Pancreas (tissue), 10 donors: ENCODE data around the gene MCRIP2. TPM values are rescaled to one million over a fixed set of nuclear protein-coding genes. Genes with fewer than 3 reads are reported as not detected.

Experiments used
- ATAC-seq, 4 donors: fragments of 200-7000 bp; cut with Tn5 transposase; one replicate each; pipeline versions ENCODE4 v1.8.0 to v1.9.1; 2020; ENCODE audit warnings: mild to moderate bottlenecking in 4 of 4, moderate library complexity in 4 of 4
- DNase-seq, 6 donors: peaks; one replicate each; pipeline ENCODE4 v3.0.0-alpha.2; 2020
- FAIRE-seq: peaks from 2 replicates; lab custom pipeline; 2012; peaks lifted over from hg19 to GRCh38; lab: Jason Lieb, UNC
- H3K27ac ChIP-seq, 4 donors: fragments of 200-600 bp; sonication (generic); 1 replicate in 3 of 4; 2 replicates in 1 of 4; pipeline versions ENCODE4 v1.5.0 to v1.8.0; 2020
- H3K27me3 ChIP-seq, 4 donors: fragments of 200-600 bp; one replicate each; pipeline ENCODE4 v1.8.0; 2021
- H3K36me3 ChIP-seq, 3 donors: fragments of 200-600 bp; sonication (generic) in 1 of 3; one replicate each; pipeline versions ENCODE4 v1.5.0 to v1.8.0; 2020 to 2021
- H3K4me1 ChIP-seq, 3 donors: fragments of 200-600 bp; one replicate each; pipeline ENCODE4 v1.8.0; 2021
- H3K4me3 ChIP-seq, 4 donors: fragments of 200-600 bp; sonication (generic) in 2 of 4; one replicate each; pipeline versions ENCODE4 v1.5.0 to v1.8.0; 2020 to 2021
- H3K9me3 ChIP-seq, 4 donors: fragments of 200-600 bp; one replicate each; pipeline ENCODE4 v1.8.0; 2021
- WGBS, 2 donors: extraction: QIAGEN DNeasy Blood & Tissue Kit; methylation state at CpG; one replicate each; pipeline ENCODE4 v1.1.7; 2013; 5-methylcytosine and 5-hydroxymethylcytosine counted together
- intact Hi-C, 3 donors: fragments of 100-400 bp; cut with DNase I; formaldehyde crosslinking; loops; one replicate each; pipeline versions ENCODE4 v1.11.1 to v1.14.2; 2022
- polyA plus RNA-seq, 2 donors: library from polyadenylated mRNA; stranded (reverse); fragments of 200-250 nt; gene quantifications; one replicate each; pipeline ENCODE4 v1.2.3, GENCODE V29; 2013
- total RNA-seq, 6 donors: library from RNA; stranded (reverse); fragmentation: NEBNext Ultra II Directional in 4 of 6; extraction: Animal tissue kit (Norgen Biotek cat#: 25700) in 4 of 6; gene quantifications; one replicate each; pipeline versions ENCODE4 v1.2.1 to v1.2.4, GENCODE V29; 2021 to 2023
- TF ChIP-seq, protein P1 (sequence below), 4 donors: fragments of 200-600 bp; sonication (generic) in 3 of 4; IDR thresholded peaks; one replicate each; pipeline versions ENCODE4 v1.5.0 to v1.8.0; 2021; ENCODE audit warnings: antibody characterized with exemption in 4 of 4
- donor health status: healthy with polysubstance abuse.
- donor health status: DM: no; HTN: no; CAD: no; lungs with moderate emphysema.
- donor health status: DM: no; HTN: no; CAD: no.
- donor health status: control.
- donor health status: control.
- donor health status: Bipolar disorder and iron deficiency.
- donor health status: DM: yes; HTN: yes; CAD: no.
- donor health status: DM: no; HTN: no; CAD: no.
- donor health status: DM: no; HTN: no; CAD: no.
- donor health status: DM: yes; HTN: yes; CAD: no.

The MCRIP2 gene
- total and polyA plus RNA-seq, 8 donors, result 19.0 to 89.3 (median 27.7) TPM

DNA sequence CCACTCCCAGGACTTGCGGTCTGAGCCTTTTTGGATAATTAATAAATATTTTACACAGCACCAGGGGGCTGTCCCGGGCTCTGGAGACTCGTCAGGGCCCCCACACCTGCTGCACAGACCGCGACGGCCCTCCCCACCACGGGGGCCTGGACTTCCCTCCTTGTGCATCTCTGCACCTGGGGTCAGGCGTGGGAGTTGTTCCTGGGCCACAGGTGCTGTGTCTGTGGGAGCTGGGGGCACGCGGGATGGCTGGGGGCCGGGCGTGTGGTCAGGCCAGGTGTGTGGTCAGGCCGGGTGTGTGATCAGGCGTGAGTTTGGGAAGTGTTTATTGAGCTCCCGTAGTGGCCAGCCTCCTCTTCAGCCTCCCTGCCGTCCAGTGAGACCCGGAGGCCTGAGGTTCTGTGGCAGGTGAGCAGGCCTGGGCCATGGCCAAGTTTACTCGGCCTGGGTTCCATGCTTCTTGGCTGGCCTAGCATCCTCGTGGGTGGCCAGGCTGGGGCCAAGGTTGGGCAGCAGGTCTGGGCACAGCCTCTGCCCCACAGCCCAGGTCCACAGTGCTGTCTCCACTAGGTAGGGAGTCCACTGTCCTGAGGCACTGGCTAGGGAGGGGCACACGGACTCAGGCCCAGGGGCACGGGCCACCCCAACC lies 36.7 kb downstream of the MCRIP2 start:
- intact Hi-C loops, result no loop called here
- Histone ChIP-seq H3K36me3 (peaks cover 0 to 15% (median 13%) of the 10 kb centered on the region in 3 donors), H3K9me3 (no peaks in the 10 kb centered on the region), H3K27ac (peak overlapping the region in 1 of 4 donors; percentile 74), H3K4me1 (peaks cover 9 to 19% (median 17%) of the 10 kb centered on the region in 3 donors), H3K27me3 (no peaks in the 10 kb centered on the region), H3K4me3 (no peak overlapping the region)
- DNase-seq (peak in 2 of 6 donors; percentile 55 to 85), ATAC-seq (no peak), FAIRE-seq (no peak)
- 72 to 75% methylated on average over 19 to 21 of the region's 21 CpGs for WGBS, 2 donors
- TF ChIP-seq, protein P1, sequence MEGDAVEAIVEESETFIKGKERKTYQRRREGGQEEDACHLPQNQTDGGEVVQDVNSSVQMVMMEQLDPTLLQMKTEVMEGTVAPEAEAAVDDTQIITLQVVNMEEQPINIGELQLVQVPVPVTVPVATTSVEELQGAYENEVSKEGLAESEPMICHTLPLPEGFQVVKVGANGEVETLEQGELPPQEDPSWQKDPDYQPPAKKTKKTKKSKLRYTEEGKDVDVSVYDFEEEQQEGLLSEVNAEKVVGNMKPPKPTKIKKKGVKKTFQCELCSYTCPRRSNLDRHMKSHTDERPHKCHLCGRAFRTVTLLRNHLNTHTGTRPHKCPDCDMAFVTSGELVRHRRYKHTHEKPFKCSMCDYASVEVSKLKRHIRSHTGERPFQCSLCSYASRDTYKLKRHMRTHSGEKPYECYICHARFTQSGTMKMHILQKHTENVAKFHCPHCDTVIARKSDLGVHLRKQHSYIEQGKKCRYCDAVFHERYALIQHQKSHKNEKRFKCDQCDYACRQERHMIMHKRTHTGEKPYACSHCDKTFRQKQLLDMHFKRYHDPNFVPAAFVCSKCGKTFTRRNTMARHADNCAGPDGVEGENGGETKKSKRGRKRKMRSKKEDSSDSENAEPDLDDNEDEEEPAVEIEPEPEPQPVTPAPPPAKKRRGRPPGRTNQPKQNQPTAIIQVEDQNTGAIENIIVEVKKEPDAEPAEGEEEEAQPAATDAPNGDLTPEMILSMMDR (IDR thresholded peaks at IDR 0.05), result no peak

DNA sequence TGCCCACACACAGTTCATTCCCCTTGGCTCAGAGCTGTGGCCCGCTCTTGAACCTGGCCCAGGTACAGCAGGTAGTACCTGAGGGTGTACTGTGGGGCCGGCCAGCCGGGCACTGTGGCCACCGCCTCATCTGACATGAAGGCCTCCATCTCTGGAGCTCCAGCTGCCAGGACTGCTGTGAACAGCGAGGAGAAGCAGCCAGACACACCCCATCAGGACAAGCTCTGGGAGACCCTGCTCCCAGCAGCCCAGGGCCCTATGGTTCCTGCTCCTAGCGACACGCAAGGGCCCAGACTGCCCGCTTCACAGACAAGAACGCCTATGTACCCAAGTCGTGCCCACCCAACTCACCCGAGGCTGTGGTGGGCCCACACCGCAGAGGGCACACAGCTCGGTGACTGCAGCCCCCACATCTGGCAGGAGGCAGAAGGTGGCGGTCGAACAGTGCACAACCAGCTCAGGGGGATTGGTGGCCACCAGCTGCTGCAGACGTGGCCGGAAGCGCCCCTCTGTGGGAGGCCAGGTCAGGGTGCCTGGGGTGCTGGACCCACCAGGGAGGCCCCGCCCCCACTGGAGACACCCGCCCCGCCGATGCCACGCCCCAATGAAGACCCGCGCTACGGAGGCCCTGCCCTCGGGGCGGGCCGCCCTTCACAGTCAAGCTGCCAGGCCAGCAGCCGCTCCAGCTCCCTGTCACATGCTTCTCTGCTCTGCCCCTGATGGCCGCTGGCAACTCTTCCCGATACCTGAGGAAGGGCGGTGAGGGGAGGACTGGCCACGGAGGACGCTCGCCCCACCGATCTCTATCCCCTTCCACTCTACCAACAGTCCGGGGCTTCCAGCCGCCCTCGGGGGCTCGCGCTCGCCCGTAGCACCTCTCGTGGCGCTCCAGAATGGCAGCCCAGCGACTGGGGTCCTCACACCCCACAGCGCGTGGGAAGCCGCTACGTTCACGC lies 37.5 kb downstream of the MCRIP2 start:
- DNase-seq (peak; percentile 81 to 89 (median 84)), FAIRE-seq (no peak), ATAC-seq (peak; percentile 41 to 59 (median 48))
- 28 to 30% methylated on average over 43 to 52 of the region's 52 CpGs for WGBS, 2 donors
- H3K4me1 ChIP-seq, result peaks cover 9 to 21% (median 21%) of the 10 kb centered on the region in 3 donors
- TF ChIP-seq, protein P1 (IDR thresholded peaks at IDR 0.05), result no peak
- H3K27ac ChIP-seq, result peak overlapping the region; percentile 68 to 78 (median 74)
- no peaks in the 10 kb centered on the region for H3K9me3 ChIP-seq
- intact Hi-C loops, result no loop called here
- no peaks in the 10 kb centered on the region for H3K27me3 ChIP-seq
- H3K4me3 ChIP-seq, result peak overlapping the region; percentile 4 to 75 (median 34)
- peaks cover 0 to 14% (median 13%) of the 10 kb centered on the region in 3 donors for H3K36me3 ChIP-seq

DNA sequence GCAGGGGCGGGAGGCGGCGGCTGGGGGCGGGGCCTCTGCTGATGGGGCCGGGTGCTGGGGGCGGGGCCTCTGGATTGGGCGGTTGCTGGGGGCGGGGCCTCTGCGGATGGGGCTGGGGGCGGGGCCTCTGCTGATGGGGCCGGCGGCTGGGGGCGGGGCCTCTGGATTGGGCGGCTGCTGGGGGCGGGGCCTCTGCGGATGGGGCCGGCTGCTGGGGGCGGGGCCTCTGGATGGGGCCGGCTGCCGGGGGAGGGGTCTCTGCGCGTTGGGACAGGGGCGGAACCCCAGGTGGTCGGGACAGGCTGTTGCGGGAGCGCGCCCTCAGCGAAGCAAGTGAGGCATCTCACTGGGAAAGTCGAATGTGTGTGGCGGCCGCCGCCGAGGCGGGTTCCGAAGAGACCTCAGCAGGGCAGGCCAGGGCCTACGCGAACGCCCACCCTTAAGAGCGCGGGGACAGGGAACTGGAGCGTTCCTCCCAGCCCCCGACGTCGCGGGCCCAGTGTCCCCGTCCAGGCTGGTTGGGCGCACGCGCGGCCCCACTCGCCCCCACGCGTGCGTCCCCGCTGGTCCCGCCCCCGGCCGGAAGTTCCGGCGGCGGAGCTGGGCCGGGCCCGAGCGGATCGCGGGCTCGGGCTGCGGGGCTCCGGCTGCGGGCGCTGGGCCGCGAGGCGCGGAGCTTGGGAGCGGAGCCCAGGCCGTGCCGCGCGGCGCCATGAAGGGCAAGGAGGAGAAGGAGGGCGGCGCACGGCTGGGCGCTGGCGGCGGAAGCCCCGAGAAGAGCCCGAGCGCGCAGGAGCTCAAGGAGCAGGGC lies 38.4 kb downstream of the MCRIP2 start, which contains the start of gene STUB1:
Gene STUB1, plus strand, starts transcription at position 597 of the 811 bp plus-strand sequence. Its CDS starts 116 bp downstream, at position 713.
- intact Hi-C loops, result no loop called here
- no peak for FAIRE-seq
- Histone ChIP-seq H3K9me3 (no peaks in the 10 kb centered on the region), H3K27ac (peak within 1 kb of the TSS; percentile 74 to 87 (median 82)), H3K4me3 (peak within 1 kb of the TSS; percentile 51 to 93 (median 74)), H3K27me3 (no peaks in the 10 kb centered on the region), H3K4me1 (peaks cover 9 to 25% (median 24%) of the 10 kb centered on the region in 3 donors), H3K36me3 (peaks cover 0 to 14% (median 13%) of the 10 kb centered on the region in 3 donors)
- TF ChIP-seq, protein P1 (IDR thresholded peaks at IDR 0.05), result no peak
- DNase-seq, result peak; percentile 78 to 94 (median 88)
- WGBS, 2 donors, result 0 to 1% methylated on average over 29 to 91 of the region's 91 CpGs
- peak; percentile 63 to 82 (median 72) for ATAC-seq

DNA sequence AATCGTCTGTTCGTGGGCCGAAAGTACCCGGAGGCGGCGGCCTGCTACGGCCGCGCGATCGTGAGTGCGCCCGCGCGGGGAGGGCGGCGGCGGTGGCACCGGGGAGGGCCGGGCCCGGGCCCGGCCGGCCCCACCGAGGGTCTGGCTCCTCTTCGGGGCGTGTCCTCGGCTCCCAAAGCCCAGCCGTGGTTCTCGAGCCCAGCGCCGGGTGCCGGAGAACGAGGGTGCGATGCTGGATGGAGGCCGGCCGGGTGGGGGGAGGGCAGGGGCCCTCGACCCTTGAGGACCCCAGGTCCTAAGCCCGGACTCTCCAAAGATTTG lies 39.0 kb downstream of the MCRIP2 start:
- Histone ChIP-seq H3K27me3 (no peaks in the 10 kb centered on the region), H3K9me3 (no peaks in the 10 kb centered on the region), H3K27ac (peak overlapping the region; percentile 74 to 87 (median 82)), H3K4me3 (peak overlapping the region; percentile 51 to 93 (median 74)), H3K36me3 (peaks cover 0 to 14% (median 13%) of the 10 kb centered on the region in 3 donors), H3K4me1 (peaks cover 9 to 29% (median 24%) of the 10 kb centered on the region in 3 donors)
- intact Hi-C loops, result no loop called here
- DNase-seq, result no peak
- 0 to 1% methylated on average over 26 to 38 of the region's 38 CpGs for WGBS, 2 donors
- no peak for ATAC-seq
- TF ChIP-seq, protein P1 (IDR thresholded peaks at IDR 0.05), result no peak
- no peak for FAIRE-seq
